ENCODE results near the gene CPEB1.

Gene CPEB1

GRCh38 chr15:82613747-82614146 lies 33.4 kb downstream of the CPEB1 start:
- H3K4me3 ChIP-seq (ENCODE audit: low read depth, low read length), result no peak overlapping the region
- TF ChIP-seq CTCF (IDR thresholded peaks at IDR 0.05; ENCODE audit: insufficient read depth, low read length, missing control alignments), result no peak
- ChIA-PET CTCF (interaction anchor here (1.2 kb wide), 1 partner anchor 16 kb away, joined by 5 read pairs; no protein-coding TSS in a partner anchor), POLR2A (no interaction called here)
- no peak for DNase-seq (ENCODE audit: low read depth, low spot score)

GRCh38 chr15:82611348-82611747 lies 35.8 kb downstream of the CPEB1 start:
- TF ChIP-seq CTCF (IDR thresholded peaks at IDR 0.05; ENCODE audit: insufficient read depth, low read length, missing control alignments), result no peak
- no peak for DNase-seq (ENCODE audit: low read depth, low spot score)
- ChIA-PET POLR2A (no interaction called here), CTCF (no interaction called here)
- no peak overlapping the region for H3K4me3 ChIP-seq (ENCODE audit: low read depth, low read length)

- TF ChIP-seq CTCF (IDR thresholded peaks at IDR 0.05; ENCODE audit: insufficient read depth, low read length, missing control alignments), result no peak
- CTCF ChIA-PET, result no interaction called here
- POLR2A ChIA-PET, result no interaction called here
- DNase-seq (ENCODE audit: low read depth, low spot score), result no peak
- no peak overlapping the region for H3K4me3 ChIP-seq (ENCODE audit: low read depth, low read length)
These were observed 45.0 kb downstream of the CPEB1 start for GRCh38 chr15:82602195-82602594.

- ChIA-PET POLR2A (no interaction called here), CTCF (no interaction called here)
- no peak overlapping the region for H3K4me3 ChIP-seq (ENCODE audit: low read depth, low read length)
- DNase-seq (ENCODE audit: low read depth, low spot score), result no peak
- TF ChIP-seq CTCF (IDR thresholded peaks at IDR 0.05; ENCODE audit: insufficient read depth, low read length, missing control alignments), result no peak
These were observed 47.3 kb downstream of the CPEB1 start for GRCh38 chr15:82599862-82600261.

- no peak overlapping the region for H3K4me3 ChIP-seq (ENCODE audit: low read depth, low read length)
- DNase-seq (ENCODE audit: low read depth, low spot score), result no peak
- ChIA-PET CTCF (interaction anchor here (1.4 kb wide), 1 partner anchor 15 kb away, joined by 5 read pairs; no protein-coding TSS in a partner anchor), POLR2A (interaction anchor here (0.6 kb wide), 1 partner anchor 9 kb away, joined by 3 read pairs; no protein-coding TSS in a partner anchor)
- no peak for TF ChIP-seq CTCF (IDR thresholded peaks at IDR 0.05; ENCODE audit: insufficient read depth, low read length, missing control alignments)
These were observed 49.3 kb downstream of the CPEB1 start for GRCh38 chr15:82597815-82598214.

- DNase-seq (ENCODE audit: low read depth, low spot score), result no peak
- H3K4me3 ChIP-seq (ENCODE audit: low read depth, low read length), result no peak overlapping the region
- ChIA-PET POLR2A (no interaction called here), CTCF (no interaction called here)
- TF ChIP-seq CTCF (IDR thresholded peaks at IDR 0.05; ENCODE audit: insufficient read depth, low read length, missing control alignments), result no peak
These were observed 51.4 kb downstream of the CPEB1 start for GRCh38 chr15:82595766-82596165.
